AG10803 (cell line): ENCODE results near the gene AFAP1.

Experiments used
- DNase-seq: peaks from one replicate; pipeline ENCODE4 v3.0.0; 2010; ENCODE audit warnings: low read depth
- H3K4me3 ChIP-seq: 2 replicates; pipeline ENCODE4 v1.5.1; 2011; ENCODE audit warnings: mild to moderate bottlenecking, low read length, control low read depth
- CTCF ChIP-seq: conservative IDR thresholded peaks from 2 replicates; pipeline ENCODE4 v1.5.1; 2011; ENCODE audit warnings: mild to moderate bottlenecking, low read length, control low read depth, inconsistent platforms

Gene AFAP1

GRCh38 chr4:7798178-7798995 is 141.3 kb downstream of the AFAP1 start:
- no peak overlapping the region for H3K4me3 ChIP-seq
- TF ChIP-seq CTCF = no peak
- DNase-seq = no peak

DNA sequence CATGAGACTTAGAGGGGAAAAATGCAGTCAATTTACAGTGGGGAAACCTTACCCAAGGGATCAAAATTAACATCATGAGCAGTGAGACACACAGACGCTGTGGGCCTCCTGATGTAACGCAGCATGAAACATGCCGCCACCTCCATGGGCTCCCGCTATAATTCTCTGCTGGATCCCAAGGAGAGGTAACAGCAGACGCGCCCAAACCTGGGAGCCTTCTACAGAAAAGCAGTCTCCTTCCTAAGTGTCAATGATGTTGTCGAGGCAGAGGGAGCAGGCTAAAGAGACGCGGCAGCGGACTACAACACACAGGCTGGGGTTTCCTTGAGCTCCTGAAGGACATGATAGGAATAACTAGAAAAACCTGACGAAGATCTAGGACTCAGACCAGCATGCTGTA is 142.3 kb downstream of the AFAP1 start:
- TF ChIP-seq CTCF = no peak
- no peak for DNase-seq
- no peak overlapping the region for H3K4me3 ChIP-seq

GRCh38 chr4:7795983-7796382 is 143.7 kb downstream of the AFAP1 start:
- no peak overlapping the region for H3K4me3 ChIP-seq
- DNase-seq = no peak
- TF ChIP-seq CTCF = no peak

- TF ChIP-seq CTCF = no peak
- DNase-seq = no peak
- no peak overlapping the region for H3K4me3 ChIP-seq
Observed at GRCh38 chr4:7793186-7793585, 146.5 kb downstream of the AFAP1 start.

GRCh38 chr4:7792616-7793015 is 147.0 kb downstream of the AFAP1 start:
- no peak for TF ChIP-seq CTCF
- H3K4me3 ChIP-seq = no peak overlapping the region
- no peak for DNase-seq

- TF ChIP-seq CTCF = no peak
Observed at GRCh38 chr4:7790999-7791398, 148.7 kb downstream of the AFAP1 start.

GRCh38 chr4:7790023-7790422 is 149.6 kb downstream of the AFAP1 start:
- DNase-seq = no peak
- no peak for TF ChIP-seq CTCF
- no peak overlapping the region for H3K4me3 ChIP-seq

More at GRCh38 chr4:7790999-7791398, 148.7 kb downstream of the AFAP1 start:
- DNase-seq = no peak
- H3K4me3 ChIP-seq = no peak overlapping the region
